WTC11 (cell line): ENCODE data around the gene UVRAG. TPM values are rescaled to one million over a fixed set of nuclear protein-coding genes. Genes with fewer than 3 reads are reported as not detected.

Experiments used
- ATAC-seq: fragments of 200-7000 bp; cut with Tn5 transposase; 2 replicates; pipeline ENCODE4 v1.10.0; 2021; ENCODE audit warnings: mild to moderate bottlenecking, moderate library complexity
- CTCF ChIA-PET: fragments of 300-600 bp; sonication (Branson Sonifier 250); formaldehyde crosslinking; loops from one replicate; lab custom pipeline; 2021; ENCODE audit warnings: antibody characterized with exemption; lab: Charles Lee
- POLR2A ChIA-PET: fragments of 350-600 bp; sonication (Branson Sonifier 250); formaldehyde crosslinking; loops from one replicate; lab custom pipeline; 2021; ENCODE audit warnings: antibody characterized with exemption; lab: Charles Lee
- DNase-seq: peaks from one replicate; pipeline ENCODE4 v3.0.0; 2021; ENCODE audit warnings: low spot score
- H3K27ac Mint-ChIP-seq: 2 replicates; pipeline ENCODE4 v1.8.0; 2021; ENCODE audit warnings: mixed read lengths
- H3K27me3 Mint-ChIP-seq: 2 replicates; pipeline ENCODE4 v1.8.0; 2021; ENCODE audit warnings: low read depth, mild to moderate bottlenecking, moderate library complexity, mixed read lengths
- H3K36me3 Mint-ChIP-seq: 2 replicates; pipeline ENCODE4 v1.8.0; 2021; ENCODE audit warnings: mixed read lengths
- H3K4me1 Mint-ChIP-seq: 2 replicates; pipeline ENCODE4 v1.8.0; 2022; ENCODE audit warnings: mixed read lengths
- H3K4me3 Mint-ChIP-seq: 2 replicates; pipeline ENCODE4 v1.8.0; 2021; ENCODE audit warnings: mild to moderate bottlenecking, moderate library complexity, mixed read lengths
- H3K9me3 Mint-ChIP-seq: 2 replicates; pipeline ENCODE4 v1.8.0; 2021; ENCODE audit warnings: mixed read lengths
- ATF1 ChIP-seq: sonication (generic); formaldehyde crosslinking; IDR thresholded peaks from 2 replicates; pipeline ENCODE4 v1.8.1; 2023; ENCODE audit warnings: mild to moderate bottlenecking, moderate library complexity, missing genetic modification reagents
- ATF6 ChIP-seq: sonication (generic); formaldehyde crosslinking; IDR thresholded peaks from 2 replicates; pipeline ENCODE4 v1.8.1; 2023; ENCODE audit warnings: mild to moderate bottlenecking, missing genetic modification reagents
- ESRRA ChIP-seq: sonication (generic); formaldehyde crosslinking; IDR thresholded peaks from 2 replicates; pipeline ENCODE4 v1.8.1; 2022; ENCODE audit warnings: mild to moderate bottlenecking, missing genetic modification reagents, borderline replicate concordance
- ETV6 ChIP-seq: sonication (generic); formaldehyde crosslinking; IDR thresholded peaks from 2 replicates; pipeline ENCODE4 v1.8.1; 2022; ENCODE audit warnings: mild to moderate bottlenecking, missing genetic modification reagents
- IRF2 ChIP-seq: sonication (generic); formaldehyde crosslinking; IDR thresholded peaks from 2 replicates; pipeline ENCODE4 v1.8.0; 2022; ENCODE audit warnings: low read depth, missing genetic modification reagents, borderline replicate concordance
- KAT7 ChIP-seq: sonication (generic); formaldehyde crosslinking; IDR thresholded peaks from 2 replicates; pipeline ENCODE4 v1.8.1; 2023; ENCODE audit warnings: missing genetic modification reagents, mild to moderate bottlenecking, borderline replicate concordance
- MXD4 ChIP-seq: fragments of 250-450 bp; sonication (Bioruptor Pico); IDR thresholded peaks from 2 replicates; pipeline ENCODE4 v1.8.0; 2021; ENCODE audit warnings: mild to moderate bottlenecking, moderate library complexity, borderline replicate concordance
- NFATC4 ChIP-seq: fragments of 250-450 bp; sonication (Bioruptor Pico); IDR thresholded peaks from 2 replicates; pipeline ENCODE4 v1.9.0; 2021; ENCODE audit warnings: mild to moderate bottlenecking
- NFE2L1 ChIP-seq: sonication (generic); formaldehyde crosslinking; IDR thresholded peaks from 2 replicates; pipeline ENCODE4 v1.8.1; 2023; ENCODE audit warnings: missing genetic modification reagents
- NFYB ChIP-seq: sonication (generic); formaldehyde crosslinking; conservative IDR thresholded peaks from 2 replicates; pipeline ENCODE4 v1.8.0; 2022; ENCODE audit warnings: low read depth, missing genetic modification reagents
- NR2C2 ChIP-seq: sonication (generic); formaldehyde crosslinking; IDR thresholded peaks from 2 replicates; pipeline ENCODE4 v1.8.0; 2022; ENCODE audit warnings: mild to moderate bottlenecking, missing genetic modification reagents
- PRDM15 ChIP-seq: sonication (generic); formaldehyde crosslinking; IDR thresholded peaks from 2 replicates; pipeline ENCODE4 v1.8.0; 2022; ENCODE audit warnings: missing genetic modification reagents
- PRRX2 ChIP-seq: fragments of 250-450 bp; sonication (Bioruptor Pico); IDR thresholded peaks from 2 replicates; pipeline ENCODE4 v1.8.0; 2021; ENCODE audit warnings: mild to moderate bottlenecking
- RELA ChIP-seq: sonication (generic); formaldehyde crosslinking; IDR thresholded peaks from 2 replicates; pipeline ENCODE4 v1.8.1; 2022; ENCODE audit warnings: missing genetic modification reagents, mild to moderate bottlenecking, borderline replicate concordance
- SOX15 ChIP-seq: fragments of 250-450 bp; sonication (Bioruptor Pico); IDR thresholded peaks from 2 replicates; pipeline ENCODE4 v1.9.0; 2021; ENCODE audit warnings: mild to moderate bottlenecking
- TCF7 ChIP-seq: sonication (generic); formaldehyde crosslinking; IDR thresholded peaks from 2 replicates; pipeline ENCODE4 v1.8.0; 2022; ENCODE audit warnings: mild to moderate bottlenecking, low read depth, missing genetic modification reagents, moderate library complexity
- TP53 ChIP-seq: sonication (generic); formaldehyde crosslinking; IDR thresholded peaks from 2 replicates; pipeline ENCODE4 v1.8.1; 2023; ENCODE audit warnings: mild to moderate bottlenecking, missing genetic modification reagents
- ZBTB21 ChIP-seq: sonication (generic); formaldehyde crosslinking; IDR thresholded peaks from 2 replicates; pipeline ENCODE4 v1.8.1; 2023; ENCODE audit warnings: mild to moderate bottlenecking, missing genetic modification reagents, borderline replicate concordance
- ZNF138 ChIP-seq: sonication (generic); formaldehyde crosslinking; conservative IDR thresholded peaks from 2 replicates; pipeline ENCODE4 v1.8.1; 2022; ENCODE audit warnings: mild to moderate bottlenecking, moderate library complexity, missing genetic modification reagents
- ZNF396 ChIP-seq: fragments of 250-450 bp; sonication (Bioruptor Pico); IDR thresholded peaks from 2 replicates; pipeline ENCODE4 v1.8.0; 2021; ENCODE audit warnings: mild to moderate bottlenecking, moderate library complexity, borderline replicate concordance
- ZNF423 ChIP-seq: fragments of 250-450 bp; sonication (Bioruptor Pico); IDR thresholded peaks from 2 replicates; pipeline ENCODE4 v2.1.2; 2022; ENCODE audit warnings: mild to moderate bottlenecking, moderate library complexity
- total RNA-seq: library from RNA; stranded (reverse); gene quantifications from 3 replicates; pipeline ENCODE4 v1.2.3, GENCODE V29; 2021
- TF ChIP-seq, protein P1 (sequence below): sonication (generic); formaldehyde crosslinking; IDR thresholded peaks from 2 replicates; pipeline ENCODE4 v1.8.1; 2023; ENCODE audit warnings: mild to moderate bottlenecking, moderate library complexity, missing genetic modification reagents
- TF ChIP-seq, protein P2 (sequence below): fragments of 250-450 bp; sonication (Bioruptor Pico); IDR thresholded peaks from 2 replicates; pipeline ENCODE4 v1.8.0; 2021; ENCODE audit warnings: mild to moderate bottlenecking
- TF ChIP-seq, protein P3 (sequence below): fragments of 250-450 bp; sonication (Bioruptor Pico); IDR thresholded peaks from 2 replicates; pipeline ENCODE4 v1.9.0; 2021; ENCODE audit warnings: mild to moderate bottlenecking
- TF ChIP-seq, protein P4 (sequence below): sonication (generic); formaldehyde crosslinking; IDR thresholded peaks from 2 replicates; pipeline ENCODE4 v1.8.1; 2023; ENCODE audit warnings: mild to moderate bottlenecking, missing genetic modification reagents

UVRAG gene
- total RNA-seq, 1 experiment from 2014 or later: 14.5 TPM

DNA sequence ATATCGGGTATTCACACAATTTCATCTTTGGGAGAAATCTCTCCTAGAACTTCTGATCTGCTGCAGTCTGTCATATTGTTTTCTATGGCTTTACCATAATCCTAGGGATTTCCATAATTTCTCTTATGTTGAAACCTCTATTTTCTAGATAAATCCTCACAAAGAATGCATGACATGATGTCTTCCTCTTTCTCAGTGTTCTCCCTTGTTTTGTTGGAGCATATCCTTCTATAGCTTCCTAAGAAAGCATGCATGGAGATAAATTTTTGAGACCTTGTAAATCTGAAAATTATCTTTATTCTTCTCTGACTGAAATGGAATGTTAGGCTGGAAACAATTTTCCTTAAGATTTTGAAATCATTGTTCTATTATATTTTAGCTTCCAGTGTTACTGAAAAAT lies 275.8 kb downstream of the UVRAG start (continued):
- no peak for TF ChIP-seq PRDM15 (CRISPR knock-in tag)
- TF ChIP-seq, protein P1, sequence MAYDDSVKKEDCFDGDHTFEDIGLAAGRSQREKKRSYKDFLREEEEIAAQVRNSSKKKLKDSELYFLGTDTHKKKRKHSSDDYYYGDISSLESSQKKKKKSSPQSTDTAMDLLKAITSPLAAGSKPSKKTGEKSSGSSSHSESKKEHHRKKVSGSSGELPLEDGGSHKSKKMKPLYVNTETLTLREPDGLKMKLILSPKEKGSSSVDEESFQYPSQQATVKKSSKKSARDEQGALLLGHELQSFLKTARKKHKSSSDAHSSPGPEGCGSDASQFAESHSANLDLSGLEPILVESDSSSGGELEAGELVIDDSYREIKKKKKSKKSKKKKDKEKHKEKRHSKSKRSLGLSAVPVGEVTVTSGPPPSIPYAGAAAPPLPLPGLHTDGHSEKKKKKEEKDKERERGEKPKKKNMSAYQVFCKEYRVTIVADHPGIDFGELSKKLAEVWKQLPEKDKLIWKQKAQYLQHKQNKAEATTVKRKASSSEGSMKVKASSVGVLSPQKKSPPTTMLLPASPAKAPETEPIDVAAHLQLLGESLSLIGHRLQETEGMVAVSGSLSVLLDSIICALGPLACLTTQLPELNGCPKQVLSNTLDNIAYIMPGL (CRISPR knock-in tag): no peak
- TF ChIP-seq RELA: no peak
- TF ChIP-seq, protein P2, sequence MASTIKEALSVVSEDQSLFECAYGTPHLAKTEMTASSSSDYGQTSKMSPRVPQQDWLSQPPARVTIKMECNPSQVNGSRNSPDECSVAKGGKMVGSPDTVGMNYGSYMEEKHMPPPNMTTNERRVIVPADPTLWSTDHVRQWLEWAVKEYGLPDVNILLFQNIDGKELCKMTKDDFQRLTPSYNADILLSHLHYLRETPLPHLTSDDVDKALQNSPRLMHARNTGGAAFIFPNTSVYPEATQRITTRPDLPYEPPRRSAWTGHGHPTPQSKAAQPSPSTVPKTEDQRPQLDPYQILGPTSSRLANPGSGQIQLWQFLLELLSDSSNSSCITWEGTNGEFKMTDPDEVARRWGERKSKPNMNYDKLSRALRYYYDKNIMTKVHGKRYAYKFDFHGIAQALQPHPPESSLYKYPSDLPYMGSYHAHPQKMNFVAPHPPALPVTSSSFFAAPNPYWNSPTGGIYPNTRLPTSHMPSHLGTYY: no peak
- TF ChIP-seq PRRX2 (CRISPR knock-in tag): no peak
- no peak for TF ChIP-seq MXD4
- TF ChIP-seq ETV6 (CRISPR knock-in tag): no peak
- TF ChIP-seq, protein P3, sequence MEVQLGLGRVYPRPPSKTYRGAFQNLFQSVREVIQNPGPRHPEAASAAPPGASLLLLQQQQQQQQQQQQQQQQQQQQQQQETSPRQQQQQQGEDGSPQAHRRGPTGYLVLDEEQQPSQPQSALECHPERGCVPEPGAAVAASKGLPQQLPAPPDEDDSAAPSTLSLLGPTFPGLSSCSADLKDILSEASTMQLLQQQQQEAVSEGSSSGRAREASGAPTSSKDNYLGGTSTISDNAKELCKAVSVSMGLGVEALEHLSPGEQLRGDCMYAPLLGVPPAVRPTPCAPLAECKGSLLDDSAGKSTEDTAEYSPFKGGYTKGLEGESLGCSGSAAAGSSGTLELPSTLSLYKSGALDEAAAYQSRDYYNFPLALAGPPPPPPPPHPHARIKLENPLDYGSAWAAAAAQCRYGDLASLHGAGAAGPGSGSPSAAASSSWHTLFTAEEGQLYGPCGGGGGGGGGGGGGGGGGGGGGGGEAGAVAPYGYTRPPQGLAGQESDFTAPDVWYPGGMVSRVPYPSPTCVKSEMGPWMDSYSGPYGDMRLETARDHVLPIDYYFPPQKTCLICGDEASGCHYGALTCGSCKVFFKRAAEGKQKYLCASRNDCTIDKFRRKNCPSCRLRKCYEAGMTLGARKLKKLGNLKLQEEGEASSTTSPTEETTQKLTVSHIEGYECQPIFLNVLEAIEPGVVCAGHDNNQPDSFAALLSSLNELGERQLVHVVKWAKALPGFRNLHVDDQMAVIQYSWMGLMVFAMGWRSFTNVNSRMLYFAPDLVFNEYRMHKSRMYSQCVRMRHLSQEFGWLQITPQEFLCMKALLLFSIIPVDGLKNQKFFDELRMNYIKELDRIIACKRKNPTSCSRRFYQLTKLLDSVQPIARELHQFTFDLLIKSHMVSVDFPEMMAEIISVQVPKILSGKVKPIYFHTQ (CRISPR knock-in tag): no peak

DNA sequence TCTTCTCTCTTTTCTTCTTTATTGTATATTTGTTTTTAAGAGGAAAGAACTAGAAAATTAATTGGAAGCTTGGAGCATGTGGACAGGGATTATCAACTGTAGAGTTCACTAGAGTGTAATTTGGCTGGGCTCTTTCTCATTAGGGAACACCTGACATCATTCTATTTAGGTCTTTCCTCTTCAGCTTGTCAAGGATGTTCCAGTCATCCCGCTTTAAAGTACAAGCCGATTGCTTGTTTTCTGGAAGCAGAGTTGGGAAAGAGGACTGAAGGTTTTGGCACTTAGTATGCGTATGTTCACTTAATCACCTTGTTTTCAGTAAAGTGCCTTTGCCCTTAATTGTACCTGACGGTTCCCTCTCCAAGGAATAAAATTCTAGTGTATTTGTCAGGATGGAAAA lies 279.7 kb downstream of the UVRAG start:
- no peak overlapping the region for H3K4me3 Mint-ChIP-seq
- DNase-seq (no peak), ATAC-seq (no peak)
- H3K27ac Mint-ChIP-seq: no peak overlapping the region
- H3K9me3 Mint-ChIP-seq: peaks cover 20% of the 10 kb centered on the region
- ChIA-PET POLR2A (no interaction called here), CTCF (no interaction called here)
- H3K27me3 Mint-ChIP-seq: no peaks in the 10 kb centered on the region
- H3K36me3 Mint-ChIP-seq: peaks cover 19% of the 10 kb centered on the region
- TF ChIP-seq NFE2L1 (CRISPR knock-in tag): no peak
- TF ChIP-seq, protein P4, sequence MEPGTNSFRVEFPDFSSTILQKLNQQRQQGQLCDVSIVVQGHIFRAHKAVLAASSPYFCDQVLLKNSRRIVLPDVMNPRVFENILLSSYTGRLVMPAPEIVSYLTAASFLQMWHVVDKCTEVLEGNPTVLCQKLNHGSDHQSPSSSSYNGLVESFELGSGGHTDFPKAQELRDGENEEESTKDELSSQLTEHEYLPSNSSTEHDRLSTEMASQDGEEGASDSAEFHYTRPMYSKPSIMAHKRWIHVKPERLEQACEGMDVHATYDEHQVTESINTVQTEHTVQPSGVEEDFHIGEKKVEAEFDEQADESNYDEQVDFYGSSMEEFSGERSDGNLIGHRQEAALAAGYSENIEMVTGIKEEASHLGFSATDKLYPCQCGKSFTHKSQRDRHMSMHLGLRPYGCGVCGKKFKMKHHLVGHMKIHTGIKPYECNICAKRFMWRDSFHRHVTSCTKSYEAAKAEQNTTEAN (CRISPR knock-in tag): no peak
- TF ChIP-seq ESRRA (CRISPR knock-in tag): no peak
- TF ChIP-seq SOX15 (CRISPR knock-in tag): no peak
- TF ChIP-seq ATF1 (CRISPR knock-in tag): no peak
- no peak for TF ChIP-seq ZNF138 (CRISPR knock-in tag)
- TF ChIP-seq IRF2: no peak
- TF ChIP-seq TCF7: no peak
- TF ChIP-seq ATF6 (CRISPR knock-in tag): no peak
- no peak for TF ChIP-seq NR2C2 (CRISPR knock-in tag)
- TF ChIP-seq ZNF423 (CRISPR knock-in tag): no peak
- TF ChIP-seq TP53 (CRISPR knock-in tag): no peak
- no peak for TF ChIP-seq NFATC4 (CRISPR knock-in tag)
- TF ChIP-seq KAT7: no peak
- TF ChIP-seq ZNF396 (CRISPR knock-in tag): no peak
- TF ChIP-seq ZBTB21 (CRISPR knock-in tag): no peak
- TF ChIP-seq NFYB (CRISPR knock-in tag): no peak
- H3K4me1 Mint-ChIP-seq: peaks cover 11% of the 10 kb centered on the region
